K562 (cell line): Measurements from ENCODE around the gene PWWP2A. TPM values are rescaled to one million over a fixed set of nuclear protein-coding genes. Genes with fewer than 3 reads are reported as not detected.

Source experiments
- ATAC-seq: fragments of 200-7000 bp; cut with Tn5 transposase; 3 replicates; pipeline ENCODE4 v1.9.1; 2020; ENCODE audit warnings: moderate library complexity
- BruUV-seq: library from RNA; stranded (reverse); fragments of 400-500 nt; replicated peaks from 2 replicates; lab custom pipeline; 2021; lab: Mats Ljungman, UMichigan
- CTCF ChIA-PET: fragments of 300-600 bp; formaldehyde crosslinking; extraction: SDS; loops from one replicate; lab custom pipeline; 2021; ENCODE audit warnings: low intra/inter-chr PET ratio; lab: Yijun Ruan, JAX
- POLR2A ChIA-PET: fragments of 300-600, 350-650 bp; sonication (Branson Sonifier 250); formaldehyde crosslinking; extraction: SDS; loops from one replicate; lab custom pipeline; 2021; ENCODE audit warnings: antibody characterized with exemption, inconsistent platforms; lab: Yijun Ruan, JAX
- DNase-seq, 4 experiments: peaks; one replicate each; pipeline versions ENCODE4 v3.0.0 to v3.0.0-alpha.2; 2011 to 2018; ENCODE audit warnings: low spot score in 3 of 4, mixed read lengths in 3 of 4; ENCODE audit errors: extremely low read depth in 1 of 4
- FAIRE-seq: peaks from 2 replicates; lab custom pipeline; 2011; peaks lifted over from hg19 to GRCh38; lab: Jason Lieb, UNC
- H2AFZ ChIP-seq: 2 replicates; pipeline ENCODE4 v1.6.0; 2011; ENCODE audit warnings: low read depth, low read length, control low read depth, inconsistent platforms
- H3K27ac ChIP-seq: fragments of 200-600 bp; 3 replicates; pipeline ENCODE4 v1.8.0; 2011; ENCODE audit warnings: low read depth, mild to moderate bottlenecking, control low read depth, inconsistent platforms, low read length, moderate library complexity, mixed read lengths; ENCODE audit errors: extremely low read depth
- H3K27me3 ChIP-seq, 2 experiments: fragments of 300-600 bp in 1 of 2; 2 replicates in 1 of 2; 3 replicates in 1 of 2; pipeline versions ENCODE4 v1.6.0 to v1.8.0; 2011; ENCODE audit warnings: inconsistent platforms in 2 of 2, low read length in 2 of 2, mild to moderate bottlenecking in 1 of 2, mixed read lengths in 1 of 2, moderate library complexity in 1 of 2; ENCODE audit not compliant: control insufficient read depth in 2 of 2, insufficient read depth in 2 of 2
- H3K36me3 ChIP-seq: fragments of 300-600 bp; 3 replicates; pipeline ENCODE4 v1.8.0; 2011; ENCODE audit warnings: mild to moderate bottlenecking, low read length, inconsistent platforms; ENCODE audit not compliant: control insufficient read depth, insufficient read depth
- H3K4me1 ChIP-seq, 2 experiments: fragments of 200-600 bp in 1 of 2; replicated peaks in 1 of 2; 2 replicates in 1 of 2; 3 replicates in 1 of 2; pipeline versions ENCODE4 v1.5.1 to v1.8.0; 2011; ENCODE audit warnings: inconsistent platforms in 2 of 2, low read length in 2 of 2, mild to moderate bottlenecking in 1 of 2, mixed read lengths in 1 of 2, moderate library complexity in 1 of 2; ENCODE audit not compliant: control insufficient read depth in 2 of 2, insufficient read depth in 2 of 2
- H3K4me2 ChIP-seq: 2 replicates; pipeline ENCODE4 v1.6.1; 2011; ENCODE audit warnings: low read length, control low read depth, inconsistent platforms, mixed read lengths; ENCODE audit not compliant: insufficient read depth
- H3K4me3 ChIP-seq: fragments of 200-600 bp; sonication (generic), shearing (Covaris generic); 2 replicates; pipeline ENCODE4 v1.5.1; 2016; ENCODE audit warnings: control low read depth, inconsistent platforms
- H3K79me2 ChIP-seq: fragments of 200-600 bp; 3 replicates; pipeline ENCODE4 v1.8.0; 2011; ENCODE audit warnings: low read length, inconsistent platforms; ENCODE audit not compliant: control insufficient read depth, insufficient read depth
- H3K9ac ChIP-seq, 2 experiments: 2 replicates each; pipeline versions ENCODE4 v1.6.0 to v1.6.1; 2011; ENCODE audit warnings: low read depth in 2 of 2, low read length in 2 of 2, control low read depth in 1 of 2, inconsistent platforms in 1 of 2, mild to moderate bottlenecking in 1 of 2, mixed read lengths in 1 of 2; ENCODE audit not compliant: insufficient read depth in 1 of 2
- H3K9me1 ChIP-seq: one replicate; pipeline ENCODE4 v1.6.0; 2011; ENCODE audit warnings: inconsistent platforms, mild to moderate bottlenecking, low read length, moderate library complexity; ENCODE audit not compliant: control insufficient read depth, insufficient read depth
- H3K9me3 ChIP-seq: replicated peaks from 2 replicates; pipeline ENCODE4 v1.5.1; 2011; ENCODE audit warnings: low read depth, low read length, inconsistent platforms; ENCODE audit not compliant: control insufficient read depth, insufficient read depth
- H4K20me1 ChIP-seq: replicated peaks from 2 replicates; pipeline ENCODE4 v1.6.1; 2011; ENCODE audit warnings: low read length, inconsistent platforms, mixed read lengths; ENCODE audit not compliant: control insufficient read depth, insufficient read depth
- RAD51 ChIP-seq: fragments of 450-650 bp; IDR thresholded peaks from 2 replicates; pipeline ENCODE4 v1.7.1; 2016; ENCODE audit warnings: low read depth, mild to moderate bottlenecking, borderline replicate concordance
- SMARCA4 ChIP-seq: fragments of 450-650 bp; IDR thresholded peaks from 2 replicates; pipeline ENCODE4 v1.6.1; 2016
- ZNF316 ChIP-seq: fragments of 450-650 bp; IDR thresholded peaks from 2 replicates; pipeline ENCODE4 v1.6.1; 2016
- WGBS: fragments of 100-300 bp; shearing (Covaris generic); methylation state at CpG from one replicate; pipeline ENCODE4 v1.1.6; 2016; ENCODE audit warnings: low coverage, mixed read lengths; ENCODE audit not compliant: insufficient coverage; ENCODE audit errors: missing lambda C conversion rate; 5-methylcytosine and 5-hydroxymethylcytosine counted together
- in situ Hi-C: fragments of 300-500 bp; cut with MboI; formaldehyde crosslinking; loops from 4 replicates; pipeline ENCODE4 v1.15.0; 2018; ENCODE audit warnings: inconsistent platforms, mixed read lengths
- intact Hi-C: fragments of 100-400 bp; cut with micrococcal nuclease; formaldehyde crosslinking; loops from 2 replicates; pipeline ENCODE4 v1.14.2; 2022
- polyA plus RNA-seq, 8 experiments: library from polyadenylated mRNA; depleted of rRNA in 4 of 8; stranded (reverse) in 5 of 8; unstranded in 3 of 8; fragments of >200 nt; fragmentation: Nextera tagmentation in 2 of 8; fragmentation: Illumina TruSeq in 1 of 8; extraction: Ambion mirVana in 2 of 8; extraction: Trizol in 1 of 8; gene quantifications; 2 replicates each; pipeline versions ENCODE4 v1.2.1 to v1.2.3, GENCODE V29; 2011 to 2014; ENCODE audit warnings: inconsistent platforms in 1 of 8, missing spikeins in 1 of 8
- total RNA-seq, 7 experiments: library from RNA; depleted of rRNA in 6 of 7; stranded (reverse); fragments of >200 nt in 6 of 7; fragmentation: Illumina TruSeq in 2 of 7; extraction: Trizol in 2 of 7; gene quantifications; 2 replicates each; pipeline versions ENCODE4 v1.2.1 to v1.2.3, GENCODE V29; 2011 to 2021; ENCODE audit warnings: low replicate concordance in 1 of 7
- TF ChIP-seq, protein P1 (sequence below): fragments of 450-650 bp; formaldehyde crosslinking; IDR thresholded peaks from 2 replicates; pipeline ENCODE4 v1.4.0; 2020; ENCODE audit warnings: mild to moderate bottlenecking, mixed read lengths

The PWWP2A gene
- total and polyA plus RNA-seq, 9 of the 15 experiments (the other 6 are each of a cell fraction or from before 2014, with no cell fraction given): 2.7 to 26.3 (median 14.6) TPM

DNA sequence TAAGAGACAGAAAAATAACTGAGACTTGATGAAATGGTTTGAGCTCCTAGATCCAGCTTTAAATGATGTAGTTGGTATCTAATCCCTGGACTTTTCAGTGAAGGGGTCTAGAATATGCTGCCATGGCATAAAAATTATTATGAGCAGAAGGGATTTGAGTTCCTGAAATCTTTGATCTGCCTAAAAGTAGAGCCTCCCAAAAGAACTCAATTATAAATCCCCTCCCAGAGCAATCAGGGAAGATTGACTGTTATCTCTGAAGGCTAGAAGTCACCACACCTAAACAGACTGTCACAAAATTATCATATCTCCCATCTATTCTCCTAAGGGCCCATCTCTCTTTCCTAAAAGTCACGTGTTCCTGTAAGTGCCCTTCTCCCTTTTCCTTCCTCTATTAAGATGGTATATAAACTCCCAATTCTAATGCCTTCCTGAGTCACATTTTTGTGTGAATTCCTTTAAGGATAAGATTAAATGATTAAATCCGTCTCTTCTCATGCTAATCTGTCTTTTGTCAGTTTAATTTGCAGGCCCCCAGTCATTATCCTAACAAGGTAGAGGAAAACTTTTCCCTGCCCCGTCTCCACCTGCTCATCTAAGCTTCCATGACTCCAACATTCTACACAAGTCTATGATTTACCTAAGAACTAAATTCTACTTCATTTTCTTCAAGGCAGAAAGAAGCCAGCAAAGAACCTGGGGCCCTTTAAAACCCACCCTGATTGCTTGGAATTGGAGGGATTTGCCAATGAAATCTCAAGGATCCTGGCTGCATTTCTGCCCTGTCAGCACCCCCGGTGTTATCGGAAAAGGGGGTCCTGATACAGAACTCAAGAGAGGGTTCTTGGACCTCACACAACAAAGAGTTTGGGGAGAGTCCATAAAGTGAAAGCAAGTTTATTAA is 47.1 kb upstream of the PWWP2A start:
- peaks cover 16 to 50% of the 10 kb centered on the region in 2 experiments; a peak in 4 of 5 replicates for H3K27me3 ChIP-seq
- H3K79me2 ChIP-seq: no peaks in the 10 kb centered on the region
- DNase-seq: no peak
- TF ChIP-seq SMARCA4 (no peak), RAD51 (peak; percentile 17; the same call in 1 of the 2 replicates), ZNF316 (peak; percentile 44; the same call in 1 of the 2 replicates)
- TF ChIP-seq, protein P1, sequence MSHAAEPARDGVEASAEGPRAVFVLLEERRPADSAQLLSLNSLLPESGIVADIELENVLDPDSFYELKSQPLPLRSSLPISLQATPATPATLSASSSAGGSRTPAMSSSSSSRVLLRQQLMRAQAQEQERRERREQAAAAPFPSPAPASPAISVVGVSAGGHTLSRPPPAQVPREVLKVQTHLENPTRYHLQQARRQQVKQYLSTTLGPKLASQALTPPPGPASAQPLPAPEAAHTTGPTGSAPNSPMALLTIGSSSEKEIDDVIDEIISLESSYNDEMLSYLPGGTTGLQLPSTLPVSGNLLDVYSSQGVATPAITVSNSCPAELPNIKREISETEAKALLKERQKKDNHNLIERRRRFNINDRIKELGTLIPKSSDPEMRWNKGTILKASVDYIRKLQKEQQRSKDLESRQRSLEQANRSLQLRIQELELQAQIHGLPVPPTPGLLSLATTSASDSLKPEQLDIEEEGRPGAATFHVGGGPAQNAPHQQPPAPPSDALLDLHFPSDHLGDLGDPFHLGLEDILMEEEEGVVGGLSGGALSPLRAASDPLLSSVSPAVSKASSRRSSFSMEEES (CRISPR knock-in tag): peak; percentile 62
- no peak for FAIRE-seq
- ChIA-PET CTCF (no interaction called here), POLR2A (interaction anchor here (0.7 kb wide), 1 partner anchor 737 kb away, joined by 3 read pairs; no protein-coding TSS in a partner anchor)
- H2AFZ ChIP-seq: no peak overlapping the region
- H3K27ac ChIP-seq: no peak overlapping the region
- intact Hi-C loops: no loop called here
- H4K20me1 ChIP-seq: no peaks in the 10 kb centered on the region; the same call in 1 of the 2 replicates
- peaks cover 8 to 14% of the 10 kb centered on the region in 2 experiments; a peak in 4 of 5 replicates for H3K4me1 ChIP-seq
- BruUV-seq: no TSS peak
- no peak overlapping the region for H3K4me2 ChIP-seq
- 10% methylated on average over 5 of the region's 5 CpGs for WGBS
- no peak for ATAC-seq
- H3K9ac ChIP-seq: no peak overlapping the region
- H3K9me1 ChIP-seq: no peaks in the 10 kb centered on the region
- no peaks in the 10 kb centered on the region for H3K36me3 ChIP-seq
- in situ Hi-C loops: no loop called here
- H3K9me3 ChIP-seq: no peaks in the 10 kb centered on the region
- H3K4me3 ChIP-seq: no peak overlapping the region
